B cell (primary cell): ENCODE measurements around the gene ANKRD28. TPM values are rescaled to one million over a fixed set of nuclear protein-coding genes. Genes with fewer than 3 reads are reported as not detected.

Experiments
- ATAC-seq: fragments of 200-7000 bp; cut with Tn5 transposase; one replicate; pipeline ENCODE4 v1.10.0; 2021; ENCODE audit warnings: low read depth, mild to moderate bottlenecking, moderate number of reproducible peaks, moderate library complexity
- CTCF ChIA-PET: fragments of 350-600 bp; sonication (Branson Sonifier 250); formaldehyde crosslinking; loops from one replicate; lab custom pipeline; 2021; ENCODE audit warnings: antibody characterized with exemption, inconsistent platforms; lab: Charles Lee
- POLR2A ChIA-PET: fragments of 350-600 bp; sonication (Branson Sonifier 250); formaldehyde crosslinking; loops from one replicate; lab custom pipeline; 2021; ENCODE audit warnings: antibody characterized with exemption; lab: Charles Lee
- DNase-seq: peaks from one replicate; pipeline ENCODE4 v3.0.0; 2013
- H2AFZ ChIP-seq: 2 replicates; pipeline ENCODE4 v1.6.1; 2012; ENCODE audit warnings: mild to moderate bottlenecking, low read depth, low read length; ENCODE audit not compliant: insufficient read depth, poor library complexity, severe bottlenecking
- H3K27ac ChIP-seq, 2 donors: 1 replicate in 1 of 2; 2 replicates in 1 of 2; pipeline ENCODE4 v1.5.1; 2012 to 2013; ENCODE audit warnings: low read length in 2 of 2, mild to moderate bottlenecking in 2 of 2, moderate library complexity in 1 of 2
- H3K27me3 ChIP-seq, 4 experiments: fragments of 200-600 bp in 1 of 4; sonication (generic) in 1 of 4; replicated peaks in 1 of 4; 1 replicate in 2 of 4; 2 replicates in 2 of 4; pipeline versions ENCODE4 v1.6.1 to v1.7.0; 2013 to 2016; ENCODE audit warnings: low read length in 3 of 4, mild to moderate bottlenecking in 2 of 4, mixed read lengths in 1 of 4, moderate library complexity in 1 of 4; ENCODE audit not compliant: insufficient read depth in 4 of 4, control insufficient read depth in 3 of 4; ENCODE audit errors: control extremely low read depth in 1 of 4
- H3K36me3 ChIP-seq, 2 experiments: replicated peaks in 1 of 2; 1 replicate in 1 of 2; 2 replicates in 1 of 2; pipeline versions ENCODE4 v1.6.1 to v1.7.1; 2013; ENCODE audit warnings: low read length in 1 of 2; ENCODE audit not compliant: insufficient read depth in 2 of 2, control insufficient read depth in 1 of 2; ENCODE audit errors: control extremely low read depth in 1 of 2, extremely low read depth in 1 of 2
- H3K4me1 ChIP-seq, 2 donors: fragments of 200-600 bp in 1 of 2; sonication (generic) in 1 of 2; 1 replicate in 1 of 2; 2 replicates in 1 of 2; pipeline versions ENCODE4 v1.5.1 to v1.6.1; 2013 to 2017; ENCODE audit warnings: low read length in 2 of 2; ENCODE audit not compliant: control insufficient read depth in 2 of 2, insufficient read depth in 2 of 2
- H3K4me2 ChIP-seq: replicated peaks from 2 replicates; pipeline ENCODE3; 2012; ENCODE audit warnings: mild to moderate bottlenecking, low read depth, low read length; ENCODE audit not compliant: poor library complexity, severe bottlenecking
- H3K4me3 ChIP-seq, 5 experiments: fragments of 200-600 bp in 1 of 5; sonication (generic) in 1 of 5; 1 replicate in 3 of 5; 2 replicates in 2 of 5; pipeline versions ENCODE4 v1.5.1 to v1.7.0; 2011 to 2016; ENCODE audit warnings: low read length in 4 of 5, mild to moderate bottlenecking in 4 of 5, low read depth in 2 of 5, control low read depth in 1 of 5, moderate library complexity in 1 of 5; ENCODE audit not compliant: insufficient read depth in 1 of 5; ENCODE audit errors: control extremely low read depth in 1 of 5, extremely low read depth in 1 of 5
- H3K79me2 ChIP-seq: fragments of 200-600 bp; sonication (generic); one replicate; pipeline ENCODE4 v1.6.0; 2016; ENCODE audit warnings: low read length; ENCODE audit not compliant: control insufficient read depth, insufficient read depth
- H3K9ac ChIP-seq: fragments of 200-600 bp; sonication (generic); 2 replicates; pipeline ENCODE4 v1.6.1; 2017; ENCODE audit warnings: mild to moderate bottlenecking, low read length, moderate library complexity
- H3K9me3 ChIP-seq, 3 donors: one replicate each; pipeline versions ENCODE4 v1.6.1 to v1.7.1; 2013; ENCODE audit warnings: low read length in 2 of 3; ENCODE audit not compliant: control insufficient read depth in 2 of 3, insufficient read depth in 1 of 3; ENCODE audit errors: control extremely low read depth in 1 of 3
- H4K20me1 ChIP-seq: 2 replicates; pipeline ENCODE4 v1.6.0; 2012; ENCODE audit warnings: mild to moderate bottlenecking, low read length; ENCODE audit not compliant: insufficient read depth, control insufficient read depth, poor library complexity, severe bottlenecking
- H3K27ac Mint-ChIP-seq: one replicate; pipeline ENCODE4 v1.8.0; 2021; ENCODE audit warnings: mixed read lengths
- H3K27me3 Mint-ChIP-seq: one replicate; pipeline ENCODE4 v1.8.0; 2021; ENCODE audit warnings: mixed read lengths
- H3K4me1 Mint-ChIP-seq: one replicate; pipeline ENCODE4 v1.8.0; 2021; ENCODE audit warnings: mixed read lengths
- H3K4me3 Mint-ChIP-seq: one replicate; pipeline ENCODE4 v1.8.0; 2021; ENCODE audit warnings: mixed read lengths
- H3K9me3 Mint-ChIP-seq: one replicate; pipeline ENCODE4 v1.8.0; 2022; ENCODE audit warnings: mixed read lengths; ENCODE audit not compliant: insufficient read depth
- EZH2 ChIP-seq: IDR thresholded peaks from 2 replicates; pipeline ENCODE4 v1.6.1; 2012; ENCODE audit warnings: borderline replicate concordance, low read depth, mild to moderate bottlenecking, moderate library complexity, low read length; ENCODE audit not compliant: insufficient read depth, poor library complexity, severe bottlenecking
- WGBS: methylation state at CpG from one replicate; pipeline ENCODE4 v1.1.5; 2013; ENCODE audit warnings: missing lambda C conversion rate; ENCODE audit not compliant: insufficient coverage; 5-methylcytosine and 5-hydroxymethylcytosine counted together
- intact Hi-C: fragments of 100-400 bp; cut with micrococcal nuclease; formaldehyde crosslinking; loops from one replicate; pipeline ENCODE4 v1.10.0; 2022
- polyA plus RNA-seq: library from polyadenylated mRNA; depleted of rRNA; stranded (reverse); fragments of >200 nt; gene quantifications from 2 replicates; pipeline ENCODE4 v1.2.3, GENCODE V29; 2012
- total RNA-seq, 2 donors: library from RNA; stranded (reverse); fragments of 120-200 nt in 1 of 2; gene quantifications; 1 replicate in 1 of 2; 2 replicates in 1 of 2; pipeline versions ENCODE4 v1.2.3 to v1.2.4, GENCODE V29; 2013 to 2022
- TF ChIP-seq, protein P1 (sequence below): fragments of 200-600 bp; IDR thresholded peaks from one replicate; pipeline ENCODE4 v1.8.0; 2022; ENCODE audit warnings: antibody characterized with exemption, mild to moderate bottlenecking

The ANKRD28 gene
- total and polyA plus RNA-seq, 2 donors (not counting 1 experiment from before 2014, with no cell fraction given), result 20.7 to 37.4 TPM

DNA sequence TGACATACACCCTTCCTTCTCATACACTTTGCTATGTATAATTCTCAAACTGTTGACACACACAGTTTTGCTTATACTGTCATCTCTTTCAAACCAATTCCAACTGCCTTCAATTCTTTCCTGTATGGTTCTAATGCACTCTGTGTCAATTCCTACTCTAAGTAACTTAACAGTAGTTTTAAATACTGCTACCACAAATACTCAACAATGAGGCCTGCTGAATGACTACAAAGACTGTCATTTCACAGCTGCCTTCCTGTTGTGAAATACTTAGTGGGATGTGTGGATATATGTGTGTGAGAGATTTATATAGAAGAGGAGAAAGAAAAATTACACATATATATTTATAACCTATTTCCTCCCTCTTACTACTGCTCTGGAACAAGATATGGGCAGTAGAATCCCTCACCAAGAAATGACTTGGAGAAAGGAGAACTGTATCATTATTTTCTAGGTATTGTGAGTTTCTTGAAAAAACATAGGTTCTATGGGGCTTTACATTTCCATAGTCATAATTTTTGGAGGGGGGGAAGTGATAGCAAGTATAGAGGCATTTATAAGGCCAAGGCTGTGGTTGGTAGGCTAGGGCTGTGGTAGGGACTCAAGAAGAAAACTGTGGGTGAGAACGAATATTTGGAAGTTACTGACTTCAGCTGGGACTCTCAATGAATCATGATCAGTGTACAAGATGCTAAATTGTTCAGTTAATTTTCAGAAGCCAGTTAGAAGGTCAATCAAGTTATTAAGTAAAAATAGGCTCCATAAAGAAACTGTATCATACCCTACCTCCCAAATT, 88.7 kb downstream of the ANKRD28 start:
- Histone ChIP-seq H3K36me3 (peaks cover 8 to 53% of the 10 kb centered on the region in 2 experiments), H4K20me1 (no peaks in the 10 kb centered on the region), H3K27me3 (no peaks in the 10 kb centered on the region), H3K9me3 (no peaks in the 10 kb centered on the region), H3K4me1 (no peaks in the 10 kb centered on the region), H3K79me2 (no peaks in the 10 kb centered on the region), H3K4me3 (no peak overlapping the region), H3K27ac (no peak overlapping the region), H3K4me2 (no peak overlapping the region), H3K9ac (no peak overlapping the region), H2AFZ (no peak overlapping the region)
- Mint-ChIP-seq H3K4me3 (no peak overlapping the region), H3K27me3 (no peaks in the 10 kb centered on the region), H3K4me1 (no peaks in the 10 kb centered on the region), H3K27ac (no peak overlapping the region), H3K9me3 (no peaks in the 10 kb centered on the region)
- intact Hi-C loops, result no loop called here
- POLR2A ChIA-PET, result no interaction called here
- ATAC-seq (no peak), DNase-seq (no peak)
- 56% methylated on average over 1 of the region's 1 CpG for WGBS
- TF ChIP-seq EZH2, result no peak
- TF ChIP-seq, protein P1, sequence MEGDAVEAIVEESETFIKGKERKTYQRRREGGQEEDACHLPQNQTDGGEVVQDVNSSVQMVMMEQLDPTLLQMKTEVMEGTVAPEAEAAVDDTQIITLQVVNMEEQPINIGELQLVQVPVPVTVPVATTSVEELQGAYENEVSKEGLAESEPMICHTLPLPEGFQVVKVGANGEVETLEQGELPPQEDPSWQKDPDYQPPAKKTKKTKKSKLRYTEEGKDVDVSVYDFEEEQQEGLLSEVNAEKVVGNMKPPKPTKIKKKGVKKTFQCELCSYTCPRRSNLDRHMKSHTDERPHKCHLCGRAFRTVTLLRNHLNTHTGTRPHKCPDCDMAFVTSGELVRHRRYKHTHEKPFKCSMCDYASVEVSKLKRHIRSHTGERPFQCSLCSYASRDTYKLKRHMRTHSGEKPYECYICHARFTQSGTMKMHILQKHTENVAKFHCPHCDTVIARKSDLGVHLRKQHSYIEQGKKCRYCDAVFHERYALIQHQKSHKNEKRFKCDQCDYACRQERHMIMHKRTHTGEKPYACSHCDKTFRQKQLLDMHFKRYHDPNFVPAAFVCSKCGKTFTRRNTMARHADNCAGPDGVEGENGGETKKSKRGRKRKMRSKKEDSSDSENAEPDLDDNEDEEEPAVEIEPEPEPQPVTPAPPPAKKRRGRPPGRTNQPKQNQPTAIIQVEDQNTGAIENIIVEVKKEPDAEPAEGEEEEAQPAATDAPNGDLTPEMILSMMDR, result no peak
- CTCF ChIA-PET, result no interaction called here

DNA sequence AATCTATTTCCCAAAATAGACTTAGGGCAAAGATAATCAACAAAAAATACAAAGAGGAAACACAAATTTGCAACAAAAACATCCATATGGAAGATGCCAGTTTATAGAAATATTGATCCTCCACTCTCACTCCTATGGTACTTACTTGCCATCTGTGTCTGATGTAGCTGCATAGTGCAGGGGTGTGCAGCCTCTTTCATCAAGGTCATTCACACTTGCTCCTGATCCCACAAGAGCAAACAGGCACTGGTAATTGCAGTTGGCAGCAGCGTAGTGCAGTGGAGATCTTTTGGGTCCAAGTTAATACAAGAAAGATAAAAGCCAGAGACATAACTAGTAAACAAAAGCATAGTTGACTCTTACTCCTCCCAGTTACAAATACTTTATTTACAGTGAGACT, 90.0 kb downstream of the ANKRD28 start:
- H3K79me2 ChIP-seq, result no peaks in the 10 kb centered on the region
- no peak overlapping the region for H3K4me3 ChIP-seq
- TF ChIP-seq, protein P1, result no peak
- no peak for TF ChIP-seq EZH2
- no peaks in the 10 kb centered on the region for H4K20me1 ChIP-seq
- no peaks in the 10 kb centered on the region for H3K4me1 ChIP-seq
- no peaks in the 10 kb centered on the region for H3K27me3 ChIP-seq
- no peaks in the 10 kb centered on the region for H3K9me3 Mint-ChIP-seq
- intact Hi-C loops, result no loop called here
- no CpG with 5 or more reads among the region's 1 CpG for WGBS
- no peaks in the 10 kb centered on the region for H3K4me1 Mint-ChIP-seq
- peaks cover 8 to 48% of the 10 kb centered on the region in 2 experiments for H3K36me3 ChIP-seq
- H3K4me2 ChIP-seq, result no peak overlapping the region
- CTCF ChIA-PET, result no interaction called here
- no peak overlapping the region for H3K9ac ChIP-seq
- no peaks in the 10 kb centered on the region for H3K27me3 Mint-ChIP-seq
- no peak overlapping the region for H2AFZ ChIP-seq
- H3K9me3 ChIP-seq, result no peaks in the 10 kb centered on the region
- H3K27ac Mint-ChIP-seq, result no peak overlapping the region
- H3K27ac ChIP-seq, result no peak overlapping the region
- ATAC-seq, result no peak
- POLR2A ChIA-PET, result no interaction called here
- DNase-seq, result no peak
- H3K4me3 Mint-ChIP-seq, result no peak overlapping the region
